GM12874 (cell line): ENCODE measurements around the gene GALP.

Source experiments
- CTCF ChIP-seq: IDR thresholded peaks from 2 replicates; pipeline ENCODE4 v1.5.1; 2011; ENCODE audit warnings: low read depth, mild to moderate bottlenecking, control low read depth, low read length, moderate library complexity; ENCODE audit not compliant: insufficient read depth

Gene GALP

GRCh38 chr19:56159009-56159559, 16.7 kb upstream of the GALP start:
- TF ChIP-seq CTCF: no peak

- no peak for TF ChIP-seq CTCF
Measured at GRCh38 chr19:56159622-56160271, 16.1 kb upstream of the GALP start.

- TF ChIP-seq CTCF: no peak
Measured at GRCh38 chr19:56161534-56161933, 14.3 kb upstream of the GALP start.

GRCh38 chr19:56162258-56162657, 13.6 kb upstream of the GALP start:
- no peak for TF ChIP-seq CTCF

GRCh38 chr19:56163097-56163496, 12.7 kb upstream of the GALP start:
- TF ChIP-seq CTCF: no peak

- no peak for TF ChIP-seq CTCF
Measured at GRCh38 chr19:56167064-56167578, 8.7 kb upstream of the GALP start.

- TF ChIP-seq CTCF: no peak
Measured at GRCh38 chr19:56170261-56170660, 5.5 kb upstream of the GALP start.
